PFSK-1 (cell line): Measurements from ENCODE around the gene PRICKLE4.

Experiments
- POLR2AphosphoS5 ChIP-seq: IDR thresholded peaks from 2 replicates; pipeline ENCODE4 v1.6.1; 2012; ENCODE audit warnings: low read depth, mild to moderate bottlenecking, control low read depth, low read length, moderate library complexity
- REST ChIP-seq, 2 experiments: IDR thresholded peaks; 2 replicates each; pipeline versions ENCODE4 v1.6.1 to v1.8.0; 2011 to 2012; ENCODE audit warnings: low read depth in 2 of 2, low read length in 2 of 2, control low read depth in 1 of 2, inconsistent platforms in 1 of 2, mild to moderate bottlenecking in 1 of 2, moderate library complexity in 1 of 2; ENCODE audit not compliant: insufficient read depth in 1 of 2
- SIN3A ChIP-seq: IDR thresholded peaks from 2 replicates; pipeline ENCODE4 v1.6.1; 2012; ENCODE audit warnings: mild to moderate bottlenecking, low read length, moderate library complexity, borderline replicate concordance; ENCODE audit not compliant: insufficient read depth
- TAF1 ChIP-seq: IDR thresholded peaks from 2 replicates; pipeline ENCODE4 v1.6.1; 2012; ENCODE audit warnings: low read length, control low read depth, borderline replicate concordance; ENCODE audit not compliant: insufficient read depth

- TF ChIP-seq POLR2AphosphoS5 (no peak; the same call in 1 of the 2 replicates), TAF1 (peak; percentile 58; the same call in 1 of the 2 replicates), REST (IDR thresholded peaks at IDR 0.05; ENCODE audit: insufficient read depth in 1 of 2, low read depth in 2 of 2, low read length in 2 of 2) (no peak), SIN3A (no peak)
Measured at GRCh38 chr6:41786451-41787218, 6.1 kb downstream of the PRICKLE4 start.
